Stimulated activated CD8-positive, alpha-beta memory T cell treated with anti-CD3 and anti-CD28 coated beads, Interleukin-12 subunit alpha, Interleukin-12 subunit beta, amount 100 ng/mL, for 4 hours (primary cell): ENCODE measurements around the gene DOCK4.

Experiments used
- DNase-seq: peaks from one replicate; pipeline ENCODE4 v3.0.0-alpha.2; 2020; ENCODE audit warnings: low read depth

DOCK4 gene

GRCh38 chr7:111820621-111821020 is 385.6 kb downstream of the DOCK4 start:
- DNase-seq, result no peak

GRCh38 chr7:111820121-111820520 is 386.1 kb downstream of the DOCK4 start:
- DNase-seq, result no peak

GRCh38 chr7:111815354-111815753 is 390.8 kb downstream of the DOCK4 start:
- no peak for DNase-seq

- DNase-seq, result no peak
Observed at GRCh38 chr7:111813306-111813705, 392.9 kb downstream of the DOCK4 start.

- no peak for DNase-seq
Observed at GRCh38 chr7:111806232-111806631, 400.0 kb downstream of the DOCK4 start.

GRCh38 chr7:111803015-111803758 is 403.0 kb downstream of the DOCK4 start:
- no peak for DNase-seq

- no peak for DNase-seq
Observed at GRCh38 chr7:111802194-111802772, 403.9 kb downstream of the DOCK4 start.

- DNase-seq, result no peak
Observed at GRCh38 chr7:111801277-111801676, 404.9 kb downstream of the DOCK4 start.

- no peak for DNase-seq
Observed at GRCh38 chr7:111796671-111797070, 409.5 kb downstream of the DOCK4 start.

- no peak for DNase-seq
Observed at GRCh38 chr7:111789870-111790269, 416.3 kb downstream of the DOCK4 start.

GRCh38 chr7:111789048-111789320 is 417.2 kb downstream of the DOCK4 start:
- no peak for DNase-seq

- no peak for DNase-seq
Observed at GRCh38 chr7:111788286-111789047, 417.7 kb downstream of the DOCK4 start.

- no peak for DNase-seq
Observed at GRCh38 chr7:111787741-111788140, 418.5 kb downstream of the DOCK4 start.

- no peak for DNase-seq
Observed at GRCh38 chr7:111787099-111787498, 419.1 kb downstream of the DOCK4 start.

GRCh38 chr7:111785076-111785475 is 421.1 kb downstream of the DOCK4 start:
- no peak for DNase-seq

GRCh38 chr7:111784296-111784695 is 421.9 kb downstream of the DOCK4 start:
- DNase-seq, result no peak

GRCh38 chr7:111783854-111784253 is 422.3 kb downstream of the DOCK4 start:
- no peak for DNase-seq

- DNase-seq, result no peak
Observed at GRCh38 chr7:111780527-111780926, 425.7 kb downstream of the DOCK4 start.

- DNase-seq, result no peak
Observed at GRCh38 chr7:111775206-111775605, 431.0 kb downstream of the DOCK4 start.

- DNase-seq, result no peak
Observed at GRCh38 chr7:111772716-111773115, 433.5 kb downstream of the DOCK4 start.

- no peak for DNase-seq
Observed at GRCh38 chr7:111771638-111772037, 434.6 kb downstream of the DOCK4 start.

GRCh38 chr7:111770116-111770515 is 436.1 kb downstream of the DOCK4 start:
- no peak for DNase-seq
